K562 (cell line): ENCODE results near the gene TINCR. TPM values are rescaled to one million over a fixed set of nuclear protein-coding genes. Genes with fewer than 3 reads are reported as not detected.
A peak's percentile ranks its signal among the peaks of the same experiment; 100 is the strongest.

Source experiments
- ATAC-seq: fragments of 200-7000 bp; cut with Tn5 transposase; 3 replicates; pipeline ENCODE4 v1.9.1; 2020; ENCODE audit warnings: moderate library complexity
- BruUV-seq: library from RNA; stranded (reverse); fragments of 400-500 nt; replicated peaks from 2 replicates; lab custom pipeline; 2021; lab: Mats Ljungman, UMichigan
- CTCF ChIA-PET: fragments of 300-600 bp; formaldehyde crosslinking; extraction: SDS; loops from one replicate; lab custom pipeline; 2021; ENCODE audit warnings: low intra/inter-chr PET ratio; lab: Yijun Ruan, JAX
- POLR2A ChIA-PET: fragments of 300-600, 350-650 bp; sonication (Branson Sonifier 250); formaldehyde crosslinking; extraction: SDS; loops from one replicate; lab custom pipeline; 2021; ENCODE audit warnings: antibody characterized with exemption, inconsistent platforms; lab: Yijun Ruan, JAX
- DNase-seq, 4 experiments: peaks; one replicate each; pipeline versions ENCODE4 v3.0.0 to v3.0.0-alpha.2; 2011 to 2018; ENCODE audit warnings: low spot score in 3 of 4, mixed read lengths in 3 of 4; ENCODE audit errors: extremely low read depth in 1 of 4
- FAIRE-seq: peaks from 2 replicates; lab custom pipeline; 2011; peaks lifted over from hg19 to GRCh38; lab: Jason Lieb, UNC
- H2AFZ ChIP-seq: 2 replicates; pipeline ENCODE4 v1.6.0; 2011; ENCODE audit warnings: low read depth, low read length, control low read depth, inconsistent platforms
- H3K27ac ChIP-seq: fragments of 200-600 bp; 3 replicates; pipeline ENCODE4 v1.8.0; 2011; ENCODE audit warnings: low read depth, mild to moderate bottlenecking, control low read depth, inconsistent platforms, low read length, moderate library complexity, mixed read lengths; ENCODE audit errors: extremely low read depth
- H3K27me3 ChIP-seq, 2 experiments: fragments of 300-600 bp in 1 of 2; 2 replicates in 1 of 2; 3 replicates in 1 of 2; pipeline versions ENCODE4 v1.6.0 to v1.8.0; 2011; ENCODE audit warnings: inconsistent platforms in 2 of 2, low read length in 2 of 2, mild to moderate bottlenecking in 1 of 2, mixed read lengths in 1 of 2, moderate library complexity in 1 of 2; ENCODE audit not compliant: control insufficient read depth in 2 of 2, insufficient read depth in 2 of 2
- H3K36me3 ChIP-seq: fragments of 300-600 bp; 3 replicates; pipeline ENCODE4 v1.8.0; 2011; ENCODE audit warnings: mild to moderate bottlenecking, low read length, inconsistent platforms; ENCODE audit not compliant: control insufficient read depth, insufficient read depth
- H3K4me1 ChIP-seq, 2 experiments: fragments of 200-600 bp in 1 of 2; replicated peaks in 1 of 2; 2 replicates in 1 of 2; 3 replicates in 1 of 2; pipeline versions ENCODE4 v1.5.1 to v1.8.0; 2011; ENCODE audit warnings: inconsistent platforms in 2 of 2, low read length in 2 of 2, mild to moderate bottlenecking in 1 of 2, mixed read lengths in 1 of 2, moderate library complexity in 1 of 2; ENCODE audit not compliant: control insufficient read depth in 2 of 2, insufficient read depth in 2 of 2
- H3K4me2 ChIP-seq: 2 replicates; pipeline ENCODE4 v1.6.1; 2011; ENCODE audit warnings: low read length, control low read depth, inconsistent platforms, mixed read lengths; ENCODE audit not compliant: insufficient read depth
- H3K4me3 ChIP-seq: fragments of 200-600 bp; sonication (generic), shearing (Covaris generic); 2 replicates; pipeline ENCODE4 v1.5.1; 2016; ENCODE audit warnings: control low read depth, inconsistent platforms
- H3K79me2 ChIP-seq: fragments of 200-600 bp; 3 replicates; pipeline ENCODE4 v1.8.0; 2011; ENCODE audit warnings: low read length, inconsistent platforms; ENCODE audit not compliant: control insufficient read depth, insufficient read depth
- H3K9ac ChIP-seq, 2 experiments: 2 replicates each; pipeline versions ENCODE4 v1.6.0 to v1.6.1; 2011; ENCODE audit warnings: low read depth in 2 of 2, low read length in 2 of 2, control low read depth in 1 of 2, inconsistent platforms in 1 of 2, mild to moderate bottlenecking in 1 of 2, mixed read lengths in 1 of 2; ENCODE audit not compliant: insufficient read depth in 1 of 2
- H3K9me1 ChIP-seq: one replicate; pipeline ENCODE4 v1.6.0; 2011; ENCODE audit warnings: inconsistent platforms, mild to moderate bottlenecking, low read length, moderate library complexity; ENCODE audit not compliant: control insufficient read depth, insufficient read depth
- H3K9me3 ChIP-seq: replicated peaks from 2 replicates; pipeline ENCODE4 v1.5.1; 2011; ENCODE audit warnings: low read depth, low read length, inconsistent platforms; ENCODE audit not compliant: control insufficient read depth, insufficient read depth
- H4K20me1 ChIP-seq: replicated peaks from 2 replicates; pipeline ENCODE4 v1.6.1; 2011; ENCODE audit warnings: low read length, inconsistent platforms, mixed read lengths; ENCODE audit not compliant: control insufficient read depth, insufficient read depth
- HDAC6 ChIP-seq: IDR thresholded peaks from 2 replicates; pipeline ENCODE4 v1.6.1; 2012; ENCODE audit warnings: low read depth, mild to moderate bottlenecking, control low read depth, inconsistent platforms, low read length, moderate library complexity
- HNRNPL ChIP-seq: fragments of 200-400 bp; formaldehyde crosslinking; IDR thresholded peaks from 2 replicates; pipeline ENCODE4 v1.6.1; 2017; ENCODE audit warnings: low read depth, mild to moderate bottlenecking, low read length
- NFYB ChIP-seq: IDR thresholded peaks from 2 replicates; pipeline ENCODE4 v1.6.1; 2011; ENCODE audit warnings: mild to moderate bottlenecking, moderate library complexity; ENCODE audit not compliant: insufficient read length; ENCODE audit errors: extremely low read depth
- POLR2G ChIP-seq: fragments of 200-400 bp; formaldehyde crosslinking; IDR thresholded peaks from 2 replicates; pipeline ENCODE4 v1.6.1; 2017; ENCODE audit warnings: low read depth, mild to moderate bottlenecking, antibody characterized with exemption, low read length, moderate library complexity
- ZNF12 ChIP-seq: sonication (generic); formaldehyde crosslinking; IDR thresholded peaks from 2 replicates; pipeline ENCODE4 v1.4.0; 2020; ENCODE audit warnings: mild to moderate bottlenecking, missing genetic modification reagents
- WGBS: fragments of 100-300 bp; shearing (Covaris generic); methylation state at CpG from one replicate; pipeline ENCODE4 v1.1.6; 2016; ENCODE audit warnings: low coverage, mixed read lengths; ENCODE audit not compliant: insufficient coverage; ENCODE audit errors: missing lambda C conversion rate; 5-methylcytosine and 5-hydroxymethylcytosine counted together
- in situ Hi-C: fragments of 300-500 bp; cut with MboI; formaldehyde crosslinking; loops from 4 replicates; pipeline ENCODE4 v1.15.0; 2018; ENCODE audit warnings: inconsistent platforms, mixed read lengths
- intact Hi-C: fragments of 100-400 bp; cut with micrococcal nuclease; formaldehyde crosslinking; loops from 2 replicates; pipeline ENCODE4 v1.14.2; 2022
- polyA plus RNA-seq, 8 experiments: library from polyadenylated mRNA; depleted of rRNA in 4 of 8; stranded (reverse) in 5 of 8; unstranded in 3 of 8; fragments of >200 nt; fragmentation: Nextera tagmentation in 2 of 8; fragmentation: Illumina TruSeq in 1 of 8; extraction: Ambion mirVana in 2 of 8; extraction: Trizol in 1 of 8; gene quantifications; 2 replicates each; pipeline versions ENCODE4 v1.2.1 to v1.2.3, GENCODE V29; 2011 to 2014; ENCODE audit warnings: inconsistent platforms in 1 of 8, missing spikeins in 1 of 8
- total RNA-seq, 7 experiments: library from RNA; depleted of rRNA in 6 of 7; stranded (reverse); fragments of >200 nt in 6 of 7; fragmentation: Illumina TruSeq in 2 of 7; extraction: Trizol in 2 of 7; gene quantifications; 2 replicates each; pipeline versions ENCODE4 v1.2.1 to v1.2.3, GENCODE V29; 2011 to 2021; ENCODE audit warnings: low replicate concordance in 1 of 7

The TINCR gene
- total and polyA plus RNA-seq, 9 of the 15 experiments (the other 6 are each of a cell fraction or from before 2014, with no cell fraction given) = 0.03 to 0.24 (median 0.09) TPM; not detected in 1

DNA sequence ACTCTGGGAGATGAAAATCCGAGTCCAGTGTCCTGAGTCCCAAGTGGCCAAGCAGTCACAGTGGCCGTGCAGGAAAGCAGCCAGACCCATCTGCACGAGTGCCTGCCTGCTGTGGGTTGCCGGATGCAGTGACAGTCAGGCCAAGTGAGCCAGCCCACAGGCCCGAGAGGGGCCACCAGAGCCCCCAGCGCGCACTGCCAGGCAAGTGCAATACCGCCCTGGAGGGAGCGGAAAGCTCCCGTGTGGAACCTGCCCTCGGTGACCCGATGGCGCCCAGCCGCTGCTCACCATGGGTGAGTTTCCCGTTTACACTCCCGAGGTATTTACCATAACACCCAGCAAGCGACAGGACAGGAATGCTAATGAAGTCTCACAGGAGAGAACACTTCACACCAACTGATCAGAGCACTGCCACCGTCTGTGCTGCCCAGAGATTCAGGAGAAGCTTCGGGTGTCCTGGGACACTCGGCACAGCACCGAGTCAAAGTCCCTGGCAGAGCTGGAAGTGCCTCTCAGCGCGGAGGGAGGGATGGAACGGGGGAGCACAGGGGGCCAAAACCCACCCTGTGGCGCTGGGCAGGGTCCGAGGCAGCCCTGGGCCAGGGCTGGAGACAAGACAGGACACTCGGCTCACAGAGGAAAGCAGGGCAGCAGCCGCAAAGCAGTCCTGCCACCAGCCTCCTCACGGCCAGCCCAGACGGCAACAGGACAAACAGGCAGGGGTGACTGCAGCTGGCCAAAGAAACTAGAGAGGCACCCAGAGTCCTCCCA lies 21.3 kb upstream of the TINCR start:
- no peaks in the 10 kb centered on the region for H3K9me3 ChIP-seq
- CTCF ChIA-PET = no interaction called here
- peaks cover 3% of the 10 kb centered on the region; the same call in 2 of the 3 replicates for H3K79me2 ChIP-seq
- no peak overlapping the region for H2AFZ ChIP-seq
- DNase-seq = no peak
- no TSS peak for BruUV-seq
- H3K4me2 ChIP-seq = no peak overlapping the region
- ATAC-seq = no peak
- no peaks in the 10 kb centered on the region for H3K9me1 ChIP-seq
- WGBS = 85% methylated on average over 19 of the region's 30 CpGs
- no peaks in the 10 kb centered on the region for H3K27me3 ChIP-seq
- in situ Hi-C loops = no loop called here
- intact Hi-C loops = no loop called here
- no peak for TF ChIP-seq HNRNPL
- TF ChIP-seq ZNF12 (CRISPR knock-in tag) = no peak
- peak; percentile 56 for TF ChIP-seq POLR2G
- no peak for TF ChIP-seq NFYB
- no peak for TF ChIP-seq HDAC6
- H3K9ac ChIP-seq = peak overlapping the region in 1 of 2 experiments; percentile 53; a peak in 2 of 4 replicates
- POLR2A ChIA-PET = interaction anchor here (0.6 to 0.9 kb wide), 3 partner anchors 8 to 576 kb away, joined by 3 to 4 read pairs (median 3); no protein-coding TSS in a partner anchor
- H3K36me3 ChIP-seq = peaks cover 92% of the 10 kb centered on the region; the same call in 2 of the 3 replicates
- peaks cover 14 to 46% of the 10 kb centered on the region in 2 experiments for H3K4me1 ChIP-seq
- no peaks in the 10 kb centered on the region; the same call in 1 of the 2 replicates for H4K20me1 ChIP-seq
- H3K4me3 ChIP-seq = no peak overlapping the region
- FAIRE-seq = no peak
- no peak overlapping the region for H3K27ac ChIP-seq
